Transverse colon (tissue), 4 donors: ENCODE measurements around the gene CDH24. TPM values are rescaled to one million over a fixed set of nuclear protein-coding genes. Genes with fewer than 3 reads are reported as not detected.

Experiments used
- DNase-seq: peaks from one replicate; pipeline ENCODE4 v3.0.0-alpha.2; 2019
- H3K27ac ChIP-seq, 4 donors: fragments of 200-600 bp; sonication (generic); 2 replicates each; pipeline ENCODE4 v1.5.1; 2016 to 2018; ENCODE audit warnings: inconsistent platforms in 4 of 4
- H3K27me3 ChIP-seq: fragments of 200-600 bp; sonication (generic); 2 replicates; pipeline ENCODE4 v1.5.1; 2017; ENCODE audit warnings: inconsistent platforms
- H3K36me3 ChIP-seq, 4 donors: fragments of 200-600 bp; sonication (generic); 2 replicates each; pipeline ENCODE4 v1.5.1; 2017 to 2019; ENCODE audit warnings: inconsistent platforms in 4 of 4
- H3K4me1 ChIP-seq, 4 donors: fragments of 200-600 bp; sonication (generic); 2 replicates each; pipeline ENCODE4 v1.5.1; 2017 to 2020; ENCODE audit warnings: inconsistent platforms in 4 of 4
- H3K4me3 ChIP-seq, 4 donors: fragments of 200-600 bp; sonication (generic); 1 replicate in 1 of 4; 2 replicates in 3 of 4; pipeline versions ENCODE4 v1.5.1 to v1.6.1; 2017 to 2019; ENCODE audit warnings: inconsistent platforms in 4 of 4
- H3K9me3 ChIP-seq, 2 donors: fragments of 200-600 bp; sonication (generic); 2 replicates each; pipeline ENCODE4 v1.5.1; 2017 to 2019; ENCODE audit warnings: inconsistent platforms in 2 of 2
- EP300 ChIP-seq: sonication (generic); formaldehyde crosslinking; IDR thresholded peaks from one replicate; pipeline ENCODE4 v1.6.1; 2017; ENCODE audit warnings: antibody characterized with exemption, low read depth
- POLR2A ChIP-seq: fragments of 450-650 bp; IDR thresholded peaks from one replicate; pipeline ENCODE4 v1.6.1; 2016; ENCODE audit warnings: antibody characterized with exemption, mild to moderate bottlenecking, moderate library complexity
- POLR2AphosphoS5 ChIP-seq, 3 donors: sonication (generic); formaldehyde crosslinking; IDR thresholded peaks; one replicate each; pipeline ENCODE4 v1.6.1; 2016; ENCODE audit warnings: antibody characterized with exemption in 3 of 3
- WGBS, 2 donors: methylation state at CpG; one replicate each; pipeline ENCODE4 v1.1.5; 2018; ENCODE audit warnings: low coverage in 1 of 2; 5-methylcytosine and 5-hydroxymethylcytosine counted together
- in situ Hi-C, 4 donors: fragments of 200-750 bp; cut with MboI; loops; one replicate each; pipeline versions ENCODE4 v1.15.0 to v1.15.1; 2017; ENCODE audit warnings: low sequenced_read_pairs in 3 of 4, low pct_ligation_motif_present in 1 of 4, low pct_unique_long_range_greater_than_20kb in 1 of 4
- intact Hi-C: fragments of 100-400 bp; cut with DNase I; formaldehyde crosslinking; loops from one replicate; pipeline ENCODE4 v1.15.1; 2023; ENCODE audit warnings: low total_unique reads
- total RNA-seq, 4 donors: library from RNA; depleted of rRNA; stranded (reverse); fragments of >200 nt; gene quantifications; one replicate each; pipeline ENCODE4 v1.1.0, GENCODE V29; 2016
- TF ChIP-seq, protein P1 (sequence below), 5 experiments: fragments of 200-600 bp in 3 of 5; fragments of 450-650 bp in 2 of 5; sonication (generic) in 3 of 5; IDR thresholded peaks; 1 replicate in 2 of 5; 2 replicates in 3 of 5; pipeline ENCODE4 v1.5.1; 2016 to 2017; ENCODE audit warnings: antibody characterized with exemption in 5 of 5, inconsistent platforms in 3 of 5, mild to moderate bottlenecking in 2 of 5, moderate library complexity in 1 of 5

The CDH24 gene
- total RNA-seq, 4 donors from 2014 or later: 1.2 to 6.0 (median 4.2) TPM

DNA sequence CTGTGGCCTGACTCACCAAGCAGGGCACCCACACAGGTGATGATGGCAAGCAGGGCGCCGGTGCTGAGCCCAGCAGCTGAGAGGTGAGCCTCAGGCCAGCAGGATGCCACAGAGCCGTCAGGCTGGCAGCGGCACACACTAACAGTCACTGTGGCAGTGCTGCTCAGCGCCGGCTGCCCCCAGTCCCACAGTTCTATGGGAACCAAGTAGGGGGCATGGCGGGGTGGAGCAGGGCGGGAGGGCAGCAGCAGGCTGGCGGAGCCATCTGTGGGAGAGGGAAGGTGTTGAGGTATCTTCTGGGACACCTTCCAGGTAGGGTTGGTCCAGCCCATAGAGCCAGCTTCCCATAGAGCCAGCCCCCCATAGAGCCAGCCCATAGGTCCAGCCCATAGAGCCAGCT, 8.3 kb downstream of the CDH24 start:
- in situ Hi-C loops: no loop called here
- TF ChIP-seq, protein P1, sequence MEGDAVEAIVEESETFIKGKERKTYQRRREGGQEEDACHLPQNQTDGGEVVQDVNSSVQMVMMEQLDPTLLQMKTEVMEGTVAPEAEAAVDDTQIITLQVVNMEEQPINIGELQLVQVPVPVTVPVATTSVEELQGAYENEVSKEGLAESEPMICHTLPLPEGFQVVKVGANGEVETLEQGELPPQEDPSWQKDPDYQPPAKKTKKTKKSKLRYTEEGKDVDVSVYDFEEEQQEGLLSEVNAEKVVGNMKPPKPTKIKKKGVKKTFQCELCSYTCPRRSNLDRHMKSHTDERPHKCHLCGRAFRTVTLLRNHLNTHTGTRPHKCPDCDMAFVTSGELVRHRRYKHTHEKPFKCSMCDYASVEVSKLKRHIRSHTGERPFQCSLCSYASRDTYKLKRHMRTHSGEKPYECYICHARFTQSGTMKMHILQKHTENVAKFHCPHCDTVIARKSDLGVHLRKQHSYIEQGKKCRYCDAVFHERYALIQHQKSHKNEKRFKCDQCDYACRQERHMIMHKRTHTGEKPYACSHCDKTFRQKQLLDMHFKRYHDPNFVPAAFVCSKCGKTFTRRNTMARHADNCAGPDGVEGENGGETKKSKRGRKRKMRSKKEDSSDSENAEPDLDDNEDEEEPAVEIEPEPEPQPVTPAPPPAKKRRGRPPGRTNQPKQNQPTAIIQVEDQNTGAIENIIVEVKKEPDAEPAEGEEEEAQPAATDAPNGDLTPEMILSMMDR (IDR thresholded peaks at IDR 0.05): no peak
- no peak for TF ChIP-seq POLR2A
- TF ChIP-seq POLR2AphosphoS5 (IDR thresholded peaks at IDR 0.05): no peak
- no peak for TF ChIP-seq EP300
- WGBS, 2 donors: 93% methylated on average over 8 of the region's 9 CpGs; no CpG with 5 or more reads in 1 of the 2 donors

DNA sequence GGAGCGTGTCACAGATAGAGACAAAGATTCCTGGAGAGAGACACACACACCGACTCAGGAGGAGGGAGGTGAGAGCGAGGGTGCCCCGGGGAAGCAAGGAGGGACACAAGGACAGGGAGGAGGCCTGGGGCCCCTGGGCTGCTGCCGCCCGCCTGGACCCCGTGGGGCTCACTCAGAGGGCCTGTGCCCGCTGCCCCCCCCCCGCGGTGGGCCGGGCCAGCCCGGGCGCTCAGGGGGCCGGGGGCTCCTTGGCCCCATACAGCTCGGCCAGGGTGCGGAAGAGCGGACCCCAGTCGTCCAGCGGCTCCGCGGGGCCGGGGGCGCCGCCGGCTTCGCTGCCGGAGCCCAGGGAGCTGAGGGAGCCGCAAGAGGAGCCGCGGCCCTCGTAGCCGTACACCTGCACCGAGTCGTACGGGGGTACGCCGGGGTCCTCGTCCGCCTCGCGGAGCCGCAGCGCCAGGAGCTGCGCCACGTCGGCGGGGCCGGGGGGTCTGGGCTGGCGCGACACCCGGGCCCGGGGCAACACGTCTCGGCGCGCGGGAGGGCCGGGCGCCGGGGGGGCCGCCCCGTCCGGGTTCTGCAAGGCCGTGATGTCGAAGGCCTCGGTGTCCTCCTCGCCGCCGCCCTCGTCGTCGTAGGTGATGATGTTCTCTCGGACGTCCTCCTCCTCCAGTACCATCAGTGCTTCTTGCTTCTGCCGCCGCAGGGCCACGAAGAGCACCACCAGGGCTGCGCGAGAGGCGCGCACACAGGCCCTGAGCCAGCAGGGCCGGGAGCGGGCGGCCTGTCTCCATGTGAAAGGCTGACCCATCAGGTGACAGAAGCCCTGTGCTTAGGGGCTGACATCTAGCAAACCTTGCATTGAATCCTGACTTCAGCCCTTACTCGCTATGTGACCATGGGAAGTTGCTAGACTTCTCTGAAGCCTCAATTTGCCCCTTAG, 9.3 kb downstream of the CDH24 start:
- Histone ChIP-seq H3K4me3 (no peak overlapping the region), H3K27ac (no peak overlapping the region), H3K36me3 (no peaks in the 10 kb centered on the region), H3K4me1 (no peaks in the 10 kb centered on the region), H3K27me3 (no peaks in the 10 kb centered on the region), H3K9me3 (no peaks in the 10 kb centered on the region)
- no peak for TF ChIP-seq POLR2AphosphoS5 (IDR thresholded peaks at IDR 0.05)
- TF ChIP-seq POLR2A: no peak
- TF ChIP-seq EP300: no peak
- TF ChIP-seq, protein P1 (IDR thresholded peaks at IDR 0.05): no peak
- no peak for DNase-seq
- in situ Hi-C loops (no loop called here), intact Hi-C loops (no loop called here)
- WGBS, 2 donors: 83 to 90% methylated on average over 1 to 81 of the region's 85 CpGs

More for the DNA sequence above, 8.3 kb downstream of the CDH24 start:
- H3K4me1 ChIP-seq: no peaks in the 10 kb centered on the region
- no peaks in the 10 kb centered on the region for H3K36me3 ChIP-seq
- H3K4me3 ChIP-seq: no peak overlapping the region
- no peak overlapping the region for H3K27ac ChIP-seq
- no peaks in the 10 kb centered on the region for H3K9me3 ChIP-seq
- H3K27me3 ChIP-seq: no peaks in the 10 kb centered on the region
- intact Hi-C loops: no loop called here
- no peak for DNase-seq

DNA sequence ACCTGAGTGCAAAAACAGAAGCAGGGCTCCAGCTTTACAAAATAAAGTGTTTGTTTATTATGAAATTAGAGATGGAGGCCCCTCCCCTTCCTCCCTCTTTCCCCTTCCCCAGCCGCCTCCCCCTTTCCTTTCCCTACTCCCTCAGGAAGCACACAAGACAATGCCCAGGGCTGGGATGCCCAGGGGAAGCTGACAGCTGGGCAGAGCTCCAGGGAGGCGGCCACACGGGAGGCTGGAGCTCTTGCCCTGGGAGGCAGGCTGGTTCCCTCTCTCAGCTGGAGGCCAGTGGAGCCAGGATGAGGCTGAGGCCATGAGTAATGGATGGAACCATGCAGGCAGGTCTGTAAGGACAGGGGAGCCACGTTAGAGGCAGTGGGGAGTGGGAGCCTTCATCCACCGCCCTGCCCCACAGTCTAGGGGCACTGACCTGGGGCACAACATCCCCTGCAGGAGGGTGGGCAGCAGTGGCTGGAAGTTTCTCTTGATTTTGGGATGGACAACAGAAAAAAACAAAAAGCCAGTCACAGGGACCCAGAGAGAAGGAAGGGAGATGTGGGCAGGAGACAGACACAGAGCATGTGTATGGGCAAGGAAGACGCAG, 10.2 kb downstream of the CDH24 start:
- in situ Hi-C loops (no loop called here), intact Hi-C loops (no loop called here)
- no peaks in the 10 kb centered on the region for H3K36me3 ChIP-seq
- 76 to 82% methylated on average over 1 to 6 of the region's 6 CpGs for WGBS, 2 donors
- TF ChIP-seq EP300 (no peak), POLR2AphosphoS5 (IDR thresholded peaks at IDR 0.05) (no peak), POLR2A (no peak)
- TF ChIP-seq, protein P1 (IDR thresholded peaks at IDR 0.05): no peak
- no peak overlapping the region for H3K27ac ChIP-seq
- H3K9me3 ChIP-seq: no peaks in the 10 kb centered on the region
- H3K4me1 ChIP-seq: no peaks in the 10 kb centered on the region
- DNase-seq: no peak
- H3K4me3 ChIP-seq: no peak overlapping the region
- no peaks in the 10 kb centered on the region for H3K27me3 ChIP-seq
